ENCODE results near the gene TLN1.

The TLN1 gene

DNA sequence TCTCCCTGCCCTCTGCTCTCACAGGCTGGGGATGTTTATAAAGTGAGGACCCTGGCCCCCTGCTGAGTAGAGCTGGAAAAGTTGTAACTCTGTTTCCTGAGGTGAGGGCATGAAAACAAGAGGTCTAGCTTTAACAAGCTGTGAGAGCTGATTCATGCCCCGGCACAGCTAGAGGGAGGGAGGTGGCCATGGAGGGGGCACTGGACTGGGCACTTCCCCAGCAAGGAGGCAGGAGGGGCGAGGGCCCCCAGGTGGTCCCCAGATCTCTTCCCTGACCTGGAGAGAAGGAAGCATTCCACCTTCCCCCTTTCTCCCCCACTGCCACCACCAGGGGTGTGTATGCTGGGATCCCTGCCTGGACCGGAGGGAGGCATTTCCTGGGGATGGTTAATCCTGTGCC lies 22.3 kb upstream of the TLN1 start, which contains the start of gene MSMP:
Gene MSMP (minus strand): TSS at position 13 of the 400 bp plus-strand sequence. CDS start 147 bp downstream, outside the sequence.
- DNase-seq = no peak

- DNase-seq = no peak
Measured at GRCh38 chr9:35753466-35753865, 21.5 kb upstream of the TLN1 start.

- no peak for DNase-seq
Measured at GRCh38 chr9:35750256-35750531, 18.2 kb upstream of the TLN1 start.

DNA sequence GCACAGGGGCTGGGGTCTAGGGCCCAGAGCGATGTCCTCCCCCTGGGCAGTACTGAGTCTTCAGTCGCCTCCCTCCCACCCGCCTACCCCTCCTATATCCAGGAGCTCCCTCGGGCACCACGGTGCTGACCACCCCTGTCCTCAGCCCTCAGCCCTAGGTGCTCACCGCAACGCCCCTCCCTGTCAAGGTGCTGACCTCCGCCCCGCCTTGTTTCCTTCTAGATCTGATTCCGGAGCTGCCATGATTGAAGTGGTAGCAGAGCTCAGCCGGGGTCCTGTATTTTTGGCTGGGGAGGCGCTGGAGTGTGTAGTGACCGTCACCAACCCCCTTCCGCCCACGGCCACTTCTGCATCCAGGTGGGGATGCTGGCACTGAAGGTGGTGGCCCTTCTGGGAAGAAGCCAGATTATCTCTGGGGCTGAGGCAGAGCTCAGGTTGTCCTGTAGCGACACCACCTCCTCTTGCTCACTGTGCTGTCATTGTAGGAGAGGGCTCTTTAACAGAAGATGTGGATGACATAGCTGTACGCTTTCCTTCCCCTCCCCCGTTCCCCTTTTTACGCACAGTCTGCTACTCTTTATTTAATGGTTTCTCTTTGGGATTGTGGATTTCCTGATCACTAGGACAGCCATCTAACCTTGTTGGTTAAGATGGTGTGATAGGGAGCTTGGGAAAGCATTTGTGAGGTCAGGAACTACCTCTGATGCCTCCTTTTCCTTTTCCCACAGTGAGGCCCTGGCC lies 17.7 kb upstream of the TLN1 start:
- peak in 1 of 2 donors; percentile 61 for DNase-seq

GRCh38 chr9:35748858-35749514 lies 17.0 kb upstream of the TLN1 start, which contains the start of the genes GBA2 and RGP1:
Gene GBA2 (minus strand): TSS chr9:35749228. CDS start chr9:35748704, 524 bp downstream.
Gene RGP1 (plus strand): TSS chr9:35749287. CDS start chr9:35749756, 469 bp downstream.
- DNase-seq = peak; percentile 59 to 76

DNA sequence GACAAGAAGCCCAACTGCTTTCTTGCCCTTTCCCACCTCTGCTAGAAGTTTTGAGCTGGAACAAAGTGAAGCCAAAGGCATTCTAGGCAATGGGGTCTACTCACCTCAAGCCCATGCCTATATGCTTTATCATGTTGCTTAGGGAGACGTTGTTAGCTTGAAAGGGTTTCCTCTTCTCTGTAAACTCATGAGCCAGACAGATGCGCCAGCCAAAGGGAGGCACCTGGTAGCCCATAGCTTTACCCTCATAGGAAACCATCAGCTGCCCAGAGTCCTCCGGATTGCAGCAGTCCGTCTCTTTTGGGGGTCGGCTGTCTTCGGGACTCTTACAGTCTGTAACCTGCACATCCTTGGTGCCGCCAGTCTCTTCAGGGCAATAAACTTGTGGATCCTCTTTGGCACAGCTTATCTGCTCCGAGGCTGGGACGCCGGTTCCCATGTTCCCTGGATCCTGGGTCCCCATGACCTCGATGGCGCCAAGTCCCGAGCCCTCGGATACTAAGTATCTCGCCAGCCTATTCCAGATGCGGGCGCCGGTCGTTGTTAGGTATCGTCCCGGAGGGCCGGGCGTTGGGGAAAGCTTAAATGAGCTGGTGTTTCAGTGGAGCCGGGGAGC lies 16.4 kb upstream of the TLN1 start:
- DNase-seq = peak in 1 of 2 donors; percentile 8

DNA sequence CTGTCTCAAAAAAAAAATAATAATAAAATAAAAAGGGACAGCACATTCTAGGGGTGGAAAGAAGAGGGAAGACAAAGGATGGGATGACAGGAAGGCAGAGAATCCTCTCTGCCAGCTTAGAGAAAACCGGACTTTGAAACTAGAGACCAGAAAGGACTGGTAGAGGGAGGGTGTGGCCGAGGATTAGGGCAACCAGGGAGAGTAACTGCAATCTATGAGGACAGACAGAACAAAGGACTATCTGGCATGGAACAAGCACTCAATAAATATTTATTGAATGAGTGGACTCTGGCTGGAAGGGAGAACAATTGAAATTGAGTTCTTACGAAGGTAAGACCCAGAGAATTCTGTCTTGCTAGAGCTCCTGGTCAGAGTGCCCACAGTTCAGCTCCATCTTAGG lies 14.6 kb upstream of the TLN1 start:
- no peak for DNase-seq

- no peak for DNase-seq
Measured at GRCh38 chr9:35745569-35745968, 13.6 kb upstream of the TLN1 start.

- no peak for DNase-seq
Measured at GRCh38 chr9:35743880-35744518, 12.0 kb upstream of the TLN1 start.

GRCh38 chr9:35743452-35743851 lies 11.5 kb upstream of the TLN1 start:
- DNase-seq = no peak

DNA sequence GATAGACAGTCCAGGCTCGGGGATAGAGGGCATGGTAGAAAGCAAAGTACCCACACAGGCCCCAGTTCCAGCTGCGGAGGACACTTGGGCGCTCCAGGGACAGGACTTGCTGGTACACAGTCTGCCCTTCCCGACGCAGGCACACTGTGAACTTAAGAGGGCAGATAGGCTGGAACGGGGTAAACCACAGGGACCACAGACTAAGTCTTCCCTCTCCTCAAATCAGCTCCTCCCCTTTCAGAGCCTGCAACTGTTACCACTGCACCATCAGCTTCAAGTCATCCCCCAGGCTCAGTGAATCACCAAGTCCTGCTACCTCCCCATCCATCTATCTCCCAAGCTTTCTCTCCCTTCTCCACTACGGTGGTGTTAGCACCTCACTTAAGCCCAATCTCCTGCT lies 9.7 kb upstream of the TLN1 start:
- DNase-seq = peak in 1 of 2 donors; percentile 20

GRCh38 chr9:35740243-35740642 lies 8.2 kb upstream of the TLN1 start:
- no peak for DNase-seq

- no peak for DNase-seq
Measured at GRCh38 chr9:35738924-35739323, 6.9 kb upstream of the TLN1 start.

DNA sequence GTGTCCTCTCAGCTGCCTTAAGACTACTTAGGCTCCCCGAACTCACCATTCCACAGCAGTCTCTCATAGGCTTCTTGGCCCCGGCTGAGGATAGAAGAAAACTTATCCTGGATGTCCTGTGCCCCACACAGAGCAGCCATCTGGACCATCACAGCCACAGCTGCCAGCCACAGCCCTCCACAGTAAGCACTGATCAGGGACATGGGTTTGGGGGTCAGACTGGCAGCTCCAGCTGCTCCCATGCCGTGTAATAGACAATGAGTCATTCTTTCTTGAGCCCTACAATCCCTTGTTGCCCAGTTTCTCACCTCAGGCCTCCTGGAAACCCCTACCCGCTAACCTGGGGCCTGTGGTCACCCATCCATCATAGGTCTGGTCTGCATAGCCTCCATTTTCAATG lies 6.2 kb upstream of the TLN1 start:
- DNase-seq = no peak

DNA sequence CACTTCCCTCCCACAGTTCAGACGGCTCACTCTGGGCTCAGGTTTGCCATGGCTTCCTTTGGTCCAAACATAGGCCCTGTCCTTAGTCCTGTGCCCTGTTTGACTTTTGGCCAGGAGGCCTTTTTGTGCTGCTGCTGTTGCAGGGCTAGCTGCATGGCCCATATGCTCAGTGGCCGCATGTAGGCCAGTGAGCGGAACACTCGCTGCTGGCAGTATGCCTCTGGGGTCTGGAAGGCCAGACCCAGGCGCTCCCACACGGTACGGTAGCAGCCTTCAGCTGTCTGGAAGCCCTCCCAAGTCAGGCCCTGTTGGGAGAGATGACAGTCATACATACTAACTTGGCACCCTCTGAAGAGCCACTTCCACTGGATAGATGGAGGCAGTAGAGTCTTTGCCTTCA lies 5.1 kb upstream of the TLN1 start:
- DNase-seq = no peak

GRCh38 chr9:35736201-35736633 lies 4.2 kb upstream of the TLN1 start:
- DNase-seq = peak; percentile 74 to 83

DNA sequence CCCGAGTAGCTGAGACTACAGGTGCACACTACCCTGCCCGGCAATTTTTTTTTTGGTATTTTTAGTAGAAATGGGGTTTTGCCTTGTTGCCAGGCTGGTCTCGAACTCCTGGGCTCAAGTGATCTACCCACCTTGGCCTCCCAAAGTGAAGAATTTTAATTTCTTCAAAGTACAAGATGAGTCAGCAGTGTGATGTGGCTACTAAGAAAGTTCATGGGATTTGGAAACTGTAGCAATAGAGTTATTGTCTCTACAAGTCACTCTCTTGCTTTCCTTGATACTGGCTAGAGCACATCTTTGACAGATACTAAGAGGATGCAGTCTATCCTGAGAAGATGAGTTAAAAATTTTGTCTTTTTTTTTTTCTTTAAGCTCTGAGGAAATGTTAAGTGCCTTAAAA lies 2.1 kb upstream of the TLN1 start:
- no peak for DNase-seq

DNA sequence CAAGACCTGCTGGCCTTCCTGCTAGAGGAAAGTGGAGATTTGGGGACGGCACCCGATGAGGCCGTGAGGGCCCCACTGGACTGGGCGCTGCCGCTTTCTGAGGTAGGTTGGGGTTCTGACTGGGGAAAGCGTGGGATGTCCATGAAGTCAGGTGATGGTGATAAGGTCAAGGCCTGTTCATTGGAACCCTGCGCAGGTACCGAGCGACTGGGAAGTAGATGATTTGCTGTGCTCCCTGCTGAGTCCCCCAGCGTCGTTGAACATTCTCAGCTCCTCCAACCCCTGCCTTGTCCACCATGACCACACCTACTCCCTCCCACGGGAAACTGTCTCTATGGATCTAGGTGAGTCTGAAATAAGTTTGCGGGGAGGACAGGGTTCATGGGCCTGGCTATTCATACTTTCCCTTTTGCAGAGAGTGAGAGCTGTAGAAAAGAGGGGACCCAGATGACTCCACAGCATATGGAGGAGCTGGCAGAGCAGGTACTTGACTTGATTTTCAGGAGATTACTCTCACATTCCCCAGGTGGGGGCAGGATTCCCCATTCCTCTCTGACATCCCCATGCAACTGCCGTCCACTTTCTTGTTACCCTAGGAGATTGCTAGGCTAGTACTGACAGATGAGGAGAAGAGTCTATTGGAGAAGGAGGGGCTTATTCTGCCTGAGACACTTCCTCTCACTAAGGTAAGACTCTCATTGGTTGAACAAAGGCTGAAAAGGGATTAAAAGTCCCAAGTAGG lies 976 bp upstream of the TLN1 start:
- peak in 1 of 2 donors; percentile 44 for DNase-seq

DNA sequence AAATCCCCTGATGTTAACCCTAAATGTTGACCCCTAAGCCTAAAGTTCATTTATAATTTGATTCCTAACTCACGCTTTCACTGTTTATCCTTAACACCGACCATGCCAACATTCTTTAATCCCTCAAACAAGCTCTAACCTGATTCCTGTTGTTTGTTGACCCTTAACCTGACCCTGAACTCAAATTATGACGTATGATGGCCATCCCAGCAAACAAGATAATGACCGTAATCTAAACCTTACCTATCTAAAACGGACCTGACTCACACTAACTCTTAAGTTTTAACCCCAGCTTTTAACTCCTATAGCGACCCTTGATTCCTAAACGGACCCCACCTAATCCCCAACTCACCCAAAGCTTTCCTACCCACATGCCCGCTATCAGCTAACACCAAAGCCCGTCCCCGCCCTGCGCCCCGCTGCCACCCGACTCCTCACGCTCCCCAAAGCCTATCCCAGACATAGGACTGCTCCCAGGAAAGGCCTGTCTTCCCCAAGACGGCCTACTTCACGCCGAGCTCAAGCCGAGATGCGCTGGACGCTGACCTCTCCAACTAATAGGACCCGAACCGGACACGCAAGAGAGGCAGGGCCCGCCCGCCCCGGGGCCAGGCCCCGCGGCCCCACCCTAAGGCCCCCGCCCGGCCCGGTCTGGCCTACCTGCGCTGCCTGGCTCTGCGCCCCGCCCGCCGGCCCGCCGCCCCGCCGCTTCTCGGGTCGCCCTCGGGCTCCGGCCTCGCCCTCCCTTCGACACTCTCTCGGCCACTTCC lies 395 bp downstream of the TLN1 start:
- DNase-seq = no peak

GRCh38 chr9:35730486-35730854 lies 1.5 kb downstream of the TLN1 start:
- no peak for DNase-seq

- DNase-seq = peak; percentile 54 to 60
Measured at GRCh38 chr9:35729700-35730485, 2.1 kb downstream of the TLN1 start.

All from CD4-positive, alpha-beta T cell treated with Interferon alpha-2 for 1 hour (primary cell).